H9 (cell line): ENCODE data around the gene MAST4. TPM values are rescaled to one million over a fixed set of nuclear protein-coding genes. Genes with fewer than 3 reads are reported as not detected.

Experiments
- DNase-seq: peaks from one replicate; pipeline ENCODE4 v3.0.0-alpha.2; 2017
- H2AFZ ChIP-seq: one replicate; pipeline ENCODE4 v1.6.1; 2013; ENCODE audit warnings: mild to moderate bottlenecking, low read length, control low read depth, moderate library complexity
- H2AK5ac ChIP-seq: 2 replicates; pipeline ENCODE4 v1.6.1; 2013; ENCODE audit warnings: low read length, control low read depth, mixed read lengths; ENCODE audit not compliant: insufficient read length
- H2BK120ac ChIP-seq: one replicate; pipeline ENCODE4 v1.6.1; 2013; ENCODE audit warnings: low read depth, mild to moderate bottlenecking, low read length, control low read depth, inconsistent platforms; ENCODE audit not compliant: poor library complexity, severe bottlenecking
- H2BK12ac ChIP-seq: 2 replicates; pipeline ENCODE4 v1.6.1; 2013; ENCODE audit warnings: low read length, control low read depth, mixed read lengths, low read depth; ENCODE audit not compliant: insufficient read length
- H2BK15ac ChIP-seq: 2 replicates; pipeline ENCODE4 v1.6.1; 2013; ENCODE audit warnings: low read depth, low read length, control low read depth
- H2BK20ac ChIP-seq: one replicate; pipeline ENCODE4 v1.6.1; 2013; ENCODE audit warnings: low read depth, mild to moderate bottlenecking, low read length, control low read depth, inconsistent platforms; ENCODE audit not compliant: poor library complexity, severe bottlenecking
- H2BK5ac ChIP-seq: 2 replicates; pipeline ENCODE4 v1.6.1; 2013; ENCODE audit warnings: low read length, control low read depth, mixed read lengths; ENCODE audit not compliant: insufficient read length
- H3K14ac ChIP-seq: 2 replicates; pipeline ENCODE4 v1.6.1; 2013; ENCODE audit warnings: low read length, control low read depth; ENCODE audit not compliant: insufficient read depth
- H3K18ac ChIP-seq: 2 replicates; pipeline ENCODE4 v1.6.1; 2013; ENCODE audit warnings: low read depth, mild to moderate bottlenecking, mixed read lengths, low read length, control low read depth; ENCODE audit not compliant: insufficient read length
- H3K23ac ChIP-seq: 2 replicates; pipeline ENCODE4 v1.6.1; 2013; ENCODE audit warnings: low read length, control low read depth, mixed read lengths, low read depth; ENCODE audit not compliant: insufficient read length
- H3K23me2 ChIP-seq: 2 replicates; pipeline ENCODE4 v1.6.1; 2013; ENCODE audit warnings: low read depth, mild to moderate bottlenecking, mixed read lengths, low read length, control low read depth; ENCODE audit not compliant: insufficient read length, poor library complexity, severe bottlenecking
- H3K27ac ChIP-seq: 2 replicates; pipeline ENCODE4 v1.5.1; 2013; ENCODE audit warnings: low read length, control low read depth, mixed read lengths, low read depth; ENCODE audit not compliant: insufficient read length
- H3K27me3 ChIP-seq: 2 replicates; pipeline ENCODE4 v1.6.1; 2013; ENCODE audit warnings: low read length, control low read depth, inconsistent platforms; ENCODE audit not compliant: insufficient read depth
- H3K4ac ChIP-seq: 2 replicates; pipeline ENCODE4 v1.6.1; 2013; ENCODE audit warnings: low read depth, mild to moderate bottlenecking, control low read depth, inconsistent platforms, low read length, moderate library complexity
- H3K4me1 ChIP-seq: 2 replicates; pipeline ENCODE4 v1.6.1; 2013; ENCODE audit warnings: low read length, control low read depth, inconsistent platforms; ENCODE audit not compliant: insufficient read depth
- H3K4me2 ChIP-seq: 2 replicates; pipeline ENCODE4 v1.6.1; 2013; ENCODE audit warnings: low read length, control low read depth, mixed read lengths; ENCODE audit not compliant: insufficient read length, insufficient read depth
- H3K56ac ChIP-seq: 2 replicates; pipeline ENCODE4 v1.6.1; 2013; ENCODE audit warnings: low read depth, mild to moderate bottlenecking, mixed read lengths, low read length, control low read depth; ENCODE audit not compliant: insufficient read length
- H3K79me1 ChIP-seq: 2 replicates; pipeline ENCODE4 v1.6.1; 2013; ENCODE audit warnings: low read depth, mild to moderate bottlenecking, moderate library complexity, low read length, control low read depth, inconsistent platforms; ENCODE audit not compliant: insufficient read depth, poor library complexity, severe bottlenecking
- H3K79me2 ChIP-seq: 2 replicates; pipeline ENCODE4 v1.6.1; 2013; ENCODE audit warnings: low read length, control low read depth, inconsistent platforms; ENCODE audit not compliant: insufficient read depth
- H3K9ac ChIP-seq: 2 replicates; pipeline ENCODE4 v1.6.1; 2013; ENCODE audit warnings: low read length, control low read depth, mixed read lengths; ENCODE audit not compliant: insufficient read length; ENCODE audit errors: extremely low read depth
- H3K9me3 ChIP-seq: one replicate; pipeline ENCODE4 v1.6.1; 2013; ENCODE audit warnings: low read depth, low read length, inconsistent platforms; ENCODE audit not compliant: control insufficient read depth
- H3T11ph ChIP-seq: one replicate; pipeline ENCODE4 v1.6.1; 2013; ENCODE audit warnings: mild to moderate bottlenecking, low read length, control low read depth, inconsistent platforms
- H4K20me1 ChIP-seq: one replicate; pipeline ENCODE4 v1.6.1; 2013; ENCODE audit not compliant: control insufficient read depth, insufficient read length, insufficient read depth
- H4K5ac ChIP-seq: 2 replicates; pipeline ENCODE4 v1.6.1; 2013; ENCODE audit warnings: low read depth, mild to moderate bottlenecking, mixed read lengths, low read length, control low read depth; ENCODE audit not compliant: insufficient read length
- H4K8ac ChIP-seq: replicated peaks from 2 replicates; pipeline ENCODE4 v1.6.1; 2013; ENCODE audit warnings: low read length, control low read depth, mixed read lengths, low read depth; ENCODE audit not compliant: insufficient read length
- H4K91ac ChIP-seq: 2 replicates; pipeline ENCODE4 v1.6.1; 2013; ENCODE audit warnings: low read depth, mild to moderate bottlenecking, moderate library complexity, mixed read lengths, low read length, control low read depth; ENCODE audit not compliant: insufficient read length
- H3K27ac Mint-ChIP-seq, 3 experiments: 2 replicates in 2 of 3; 3 replicates in 1 of 3; pipeline ENCODE4 v1.8.0; 2020 to 2021; ENCODE audit warnings: mixed read lengths in 3 of 3, mild to moderate bottlenecking in 1 of 3, moderate library complexity in 1 of 3
- H3K27me3 Mint-ChIP-seq: 2 replicates; pipeline ENCODE4 v1.8.0; 2021; ENCODE audit warnings: low read depth, mild to moderate bottlenecking, moderate library complexity, mixed read lengths
- H3K36me3 Mint-ChIP-seq, 3 experiments: 2 replicates in 2 of 3; 3 replicates in 1 of 3; pipeline ENCODE4 v1.8.0; 2020 to 2021; ENCODE audit warnings: low read depth in 3 of 3, mixed read lengths in 3 of 3; ENCODE audit not compliant: insufficient read depth in 1 of 3
- H3K4me1 Mint-ChIP-seq, 2 experiments: 2 replicates each; pipeline ENCODE4 v1.8.0; 2020; ENCODE audit warnings: mixed read lengths in 2 of 2
- H3K4me3 Mint-ChIP-seq, 2 experiments: 2 replicates in 1 of 2; 3 replicates in 1 of 2; pipeline ENCODE4 v1.8.0; 2020 to 2021; ENCODE audit warnings: mild to moderate bottlenecking in 2 of 2, mixed read lengths in 2 of 2, moderate library complexity in 1 of 2
- H3K9me3 Mint-ChIP-seq, 2 experiments: 2 replicates in 1 of 2; 3 replicates in 1 of 2; pipeline ENCODE4 v1.8.0; 2020; ENCODE audit warnings: mild to moderate bottlenecking in 2 of 2, mixed read lengths in 2 of 2, moderate library complexity in 1 of 2
- WGBS: extraction: QIAGEN DNeasy Blood & Tissue Kit; methylation state at CpG from one replicate; pipeline ENCODE4 v1.1.7; 2013; ENCODE audit warnings: missing lambda C conversion rate, low lambda C conversion rate, mixed read lengths; ENCODE audit not compliant: insufficient read length; ENCODE audit errors: extremely low coverage; 5-methylcytosine and 5-hydroxymethylcytosine counted together
- total RNA-seq: library from RNA; stranded (reverse); gene quantifications from 2 replicates; pipeline ENCODE4 v1.2.1, GENCODE V29; 2021
- TF ChIP-seq, protein P1 (sequence below): fragments of 200-600 bp; sonication (generic); conservative IDR thresholded peaks from 3 replicates; pipeline ENCODE4 v1.8.0; 2021; ENCODE audit warnings: antibody characterized with exemption, mild to moderate bottlenecking

MAST4 gene
- total RNA-seq, 1 experiment from 2014 or later, result 3.7 TPM

DNA sequence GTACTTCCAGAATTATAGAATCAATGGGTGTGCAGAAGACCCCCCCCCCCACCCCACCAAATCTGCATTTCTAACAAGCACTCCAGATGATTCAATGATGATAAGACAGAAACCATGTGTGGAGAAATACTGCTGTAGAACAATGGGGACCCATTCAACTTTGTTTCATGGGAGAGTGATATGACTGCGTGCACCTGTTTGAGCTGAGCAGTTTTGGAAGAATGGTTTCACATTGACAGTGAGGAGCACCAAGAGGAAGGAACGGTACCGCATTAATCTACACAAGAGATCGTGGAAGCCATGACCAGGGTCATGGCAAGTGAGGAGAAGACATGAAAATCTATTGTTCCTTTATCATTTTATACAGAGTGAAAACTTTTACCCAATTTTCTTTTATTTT is 397.7 kb downstream of the MAST4 start:
- H3K9ac ChIP-seq, result no peak overlapping the region
- no peak overlapping the region for H3K4me3 Mint-ChIP-seq

More for the DNA sequence above, 397.7 kb downstream of the MAST4 start:
- no peaks in the 10 kb centered on the region for H3K79me1 ChIP-seq
- no peak overlapping the region for H3K23ac ChIP-seq
- H2AFZ ChIP-seq, result no peak overlapping the region
- no peaks in the 10 kb centered on the region for H3K23me2 ChIP-seq
- Mint-ChIP-seq H3K36me3 (no peaks in the 10 kb centered on the region), H3K27me3 (no peaks in the 10 kb centered on the region), H3K9me3 (no peaks in the 10 kb centered on the region), H3K27ac (no peak overlapping the region), H3K4me1 (peaks cover 5 to 6% of the 10 kb centered on the region in 2 experiments)
- no peak overlapping the region for H3K4me2 ChIP-seq
- TF ChIP-seq, protein P1, sequence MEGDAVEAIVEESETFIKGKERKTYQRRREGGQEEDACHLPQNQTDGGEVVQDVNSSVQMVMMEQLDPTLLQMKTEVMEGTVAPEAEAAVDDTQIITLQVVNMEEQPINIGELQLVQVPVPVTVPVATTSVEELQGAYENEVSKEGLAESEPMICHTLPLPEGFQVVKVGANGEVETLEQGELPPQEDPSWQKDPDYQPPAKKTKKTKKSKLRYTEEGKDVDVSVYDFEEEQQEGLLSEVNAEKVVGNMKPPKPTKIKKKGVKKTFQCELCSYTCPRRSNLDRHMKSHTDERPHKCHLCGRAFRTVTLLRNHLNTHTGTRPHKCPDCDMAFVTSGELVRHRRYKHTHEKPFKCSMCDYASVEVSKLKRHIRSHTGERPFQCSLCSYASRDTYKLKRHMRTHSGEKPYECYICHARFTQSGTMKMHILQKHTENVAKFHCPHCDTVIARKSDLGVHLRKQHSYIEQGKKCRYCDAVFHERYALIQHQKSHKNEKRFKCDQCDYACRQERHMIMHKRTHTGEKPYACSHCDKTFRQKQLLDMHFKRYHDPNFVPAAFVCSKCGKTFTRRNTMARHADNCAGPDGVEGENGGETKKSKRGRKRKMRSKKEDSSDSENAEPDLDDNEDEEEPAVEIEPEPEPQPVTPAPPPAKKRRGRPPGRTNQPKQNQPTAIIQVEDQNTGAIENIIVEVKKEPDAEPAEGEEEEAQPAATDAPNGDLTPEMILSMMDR, result no peak
- no peak overlapping the region for H4K91ac ChIP-seq
- WGBS, result no CpG with 5 or more reads among the region's 4 CpGs
- H4K20me1 ChIP-seq, result no peaks in the 10 kb centered on the region
- no peaks in the 10 kb centered on the region for H3K9me3 ChIP-seq
- no peak overlapping the region for H2BK120ac ChIP-seq
- no peak for DNase-seq
- H3K27ac ChIP-seq, result no peak overlapping the region
- no peak overlapping the region for H3K14ac ChIP-seq
- H2BK20ac ChIP-seq, result no peak overlapping the region
- H2AK5ac ChIP-seq, result no peak overlapping the region
- no peak overlapping the region for H2BK5ac ChIP-seq
- H3K56ac ChIP-seq, result no peak overlapping the region
- no peak overlapping the region for H4K8ac ChIP-seq
- no peak overlapping the region for H2BK12ac ChIP-seq
- no peak overlapping the region for H3K18ac ChIP-seq
- no peak overlapping the region for H4K5ac ChIP-seq
- no peaks in the 10 kb centered on the region for H3K27me3 ChIP-seq
- H3K4me1 ChIP-seq, result no peaks in the 10 kb centered on the region
- H3T11ph ChIP-seq, result no peak overlapping the region
- no peak overlapping the region for H3K4ac ChIP-seq
- H3K79me2 ChIP-seq, result no peaks in the 10 kb centered on the region
- no peak overlapping the region for H2BK15ac ChIP-seq
